Stimulated activated CD8-positive, alpha-beta memory T cell treated with anti-CD3 and anti-CD28 coated beads, Interleukin-4, amount 100 ng/mL, for 24 hours (primary cell): ENCODE data around the gene MYO1G.
"Not testable (repeated sequence)": the region's sequence is repeated elsewhere in the genome, so short reads cannot be mapped to it uniquely, and the experiment has no call there.

Source experiments
- DNase-seq: peaks from one replicate; pipeline ENCODE4 v3.0.0-alpha.2; 2020; ENCODE audit warnings: low read depth

The MYO1G gene

DNA sequence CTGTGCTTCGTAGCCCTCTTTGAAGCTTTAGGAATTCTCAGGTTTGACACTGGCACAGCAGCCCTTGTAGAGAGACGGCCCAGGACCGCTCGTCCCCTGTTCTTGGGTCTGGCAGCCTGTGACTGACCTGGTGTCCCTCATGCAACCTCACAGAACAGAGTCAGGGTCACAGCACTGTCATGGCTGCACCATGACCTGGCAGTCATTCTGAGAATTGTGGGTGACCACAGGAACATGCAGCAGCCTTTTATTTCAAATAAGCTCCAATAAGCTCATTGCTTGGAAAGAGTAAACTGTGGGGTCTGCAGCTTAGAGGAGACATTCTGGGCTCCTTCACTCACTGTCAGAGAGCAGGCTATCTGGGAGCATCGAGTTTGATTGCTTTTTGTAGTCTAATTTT lies 42.5 kb downstream of the MYO1G start:
- no peak for DNase-seq

GRCh38 chr7:44935583-44935982 lies 43.2 kb downstream of the MYO1G start:
- no peak for DNase-seq

GRCh38 chr7:44935016-44935415 lies 43.8 kb downstream of the MYO1G start:
- DNase-seq: no peak

DNA sequence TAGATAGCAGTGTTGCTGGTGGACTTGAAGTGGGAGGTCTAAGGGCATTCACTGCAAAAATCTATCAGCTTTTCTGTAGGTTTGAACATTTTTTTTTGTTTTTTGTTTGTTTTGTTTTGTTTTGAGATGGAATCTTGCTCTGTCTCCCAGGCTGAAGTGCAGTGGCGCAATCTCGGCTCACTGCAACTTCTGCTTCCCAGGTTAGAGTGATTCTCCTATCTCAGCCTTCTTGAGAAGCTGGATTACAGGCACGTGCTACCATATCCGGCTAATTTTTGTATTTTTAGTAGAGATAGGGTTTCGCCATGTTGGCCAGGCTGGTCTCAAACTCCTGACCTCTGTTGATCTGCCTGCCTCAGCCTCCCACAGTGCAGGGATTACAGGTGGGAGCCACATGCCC lies 44.3 kb downstream of the MYO1G start:
- not testable (repeated sequence) for DNase-seq

- DNase-seq: no peak
These were observed 47.9 kb downstream of the MYO1G start for GRCh38 chr7:44930921-44931320.

DNA sequence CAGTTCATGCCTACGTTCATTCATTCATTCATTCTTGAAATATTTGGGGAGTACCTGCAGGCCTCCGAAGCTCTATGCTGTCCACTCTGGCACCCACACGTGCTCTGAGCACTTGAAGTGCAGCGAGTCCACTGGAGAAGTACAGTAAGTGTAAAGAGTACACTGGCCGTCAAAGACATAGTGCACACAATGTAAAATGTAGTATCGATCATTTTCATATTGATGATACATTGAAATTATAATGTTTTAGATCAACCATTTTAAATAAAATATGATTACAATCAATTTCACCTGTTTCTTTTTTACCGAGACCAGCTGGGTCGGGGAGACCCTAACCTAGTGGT lies 56.5 kb downstream of the MYO1G start:
- DNase-seq: no peak

- peak; percentile 95 for DNase-seq
These were observed 57.0 kb downstream of the MYO1G start for GRCh38 chr7:44921607-44922350.

DNA sequence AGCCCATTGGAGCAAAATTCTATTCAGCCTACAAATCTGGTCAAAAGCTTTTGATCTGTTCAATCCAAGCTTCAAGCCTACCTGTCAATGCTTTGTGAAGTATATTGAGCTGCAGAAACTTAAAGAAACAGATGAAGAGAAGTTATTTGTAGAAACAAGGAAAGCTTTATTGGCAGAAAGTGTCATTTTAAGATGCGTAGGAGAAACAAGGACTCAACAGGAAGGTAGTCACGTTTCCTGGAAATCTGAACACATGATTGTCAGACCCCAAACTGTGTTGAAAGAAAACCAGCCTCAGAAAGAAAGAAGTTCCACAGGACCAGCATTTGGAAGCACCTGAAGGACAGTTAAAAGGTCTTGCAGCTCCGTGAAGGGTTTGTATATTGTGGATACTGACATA lies 58.7 kb downstream of the MYO1G start:
- DNase-seq: no peak

GRCh38 chr7:44918029-44918428 lies 60.8 kb downstream of the MYO1G start:
- DNase-seq: no peak

- no peak for DNase-seq
These were observed 61.4 kb downstream of the MYO1G start for GRCh38 chr7:44917465-44917864.

DNA sequence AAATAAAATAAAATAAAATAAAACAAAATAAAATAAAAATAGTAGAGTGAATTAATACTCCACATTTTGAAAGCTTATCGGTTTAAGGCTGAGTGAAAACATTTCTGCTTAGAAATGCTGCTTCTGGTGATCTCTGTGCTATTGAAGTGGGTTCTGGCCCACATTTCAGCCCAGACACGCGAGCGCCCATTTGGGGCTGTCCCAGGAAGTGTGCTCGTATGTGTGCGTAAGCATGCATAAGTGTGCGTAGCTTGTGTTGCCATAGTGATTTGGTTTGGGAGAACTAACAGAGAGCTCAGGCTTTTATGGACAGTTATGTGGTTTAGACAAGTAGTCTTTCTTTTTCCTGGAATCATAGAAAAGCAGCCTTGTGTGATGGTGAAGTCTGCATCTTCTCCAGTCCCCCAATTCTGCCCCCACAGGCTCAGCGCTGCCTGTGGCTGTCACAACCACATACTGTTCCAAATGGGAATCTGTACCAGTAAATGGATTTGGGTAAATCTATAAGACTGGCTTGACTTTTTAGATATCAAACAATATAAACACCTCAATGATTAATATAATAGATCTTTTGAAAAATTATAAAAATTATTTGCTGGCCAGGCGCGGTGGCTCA lies 63.7 kb downstream of the MYO1G start:
- DNase-seq: peak; percentile 52

GRCh38 chr7:44912775-44913347 lies 66.0 kb downstream of the MYO1G start:
- no peak for DNase-seq
